ENCODE results near the gene PSMB4. TPM values are rescaled to one million over a fixed set of nuclear protein-coding genes. Genes with fewer than 3 reads are reported as not detected.

PSMB4 gene
- total RNA-seq, 1 donor from 2014 or later = 350 TPM

- FAIRE-seq = no peak
- Histone ChIP-seq H3K4me3 (ENCODE audit: low read depth, low read length) (no peak overlapping the region), H3K36me3 (ENCODE audit: control insufficient read depth, insufficient read depth, low read length) (peaks cover 20% of the 10 kb centered on the region), H3K27me3 (ENCODE audit: control insufficient read depth, insufficient read depth, low read length) (no peaks in the 10 kb centered on the region)
- no peak for DNase-seq (ENCODE audit: low read depth)
- TF ChIP-seq CTCF (IDR thresholded peaks at IDR 0.05; ENCODE audit: insufficient read depth, low read length, severe bottlenecking) = no peak
Measured at GRCh38 chr1:151406176-151406575, 6.8 kb downstream of the PSMB4 start.

GRCh38 chr1:151407304-151407703 is 7.9 kb downstream of the PSMB4 start:
- TF ChIP-seq CTCF (IDR thresholded peaks at IDR 0.05; ENCODE audit: insufficient read depth, low read length, severe bottlenecking) = no peak
- FAIRE-seq (no peak), DNase-seq (ENCODE audit: low read depth) (no peak)
- Histone ChIP-seq H3K36me3 (ENCODE audit: control insufficient read depth, insufficient read depth, low read length) (peaks cover 19% of the 10 kb centered on the region), H3K27me3 (ENCODE audit: control insufficient read depth, insufficient read depth, low read length) (no peaks in the 10 kb centered on the region), H3K4me3 (ENCODE audit: low read depth, low read length) (no peak overlapping the region)

GRCh38 chr1:151408891-151409290 is 9.5 kb downstream of the PSMB4 start:
- Histone ChIP-seq H3K27me3 (ENCODE audit: control insufficient read depth, insufficient read depth, low read length) (no peaks in the 10 kb centered on the region), H3K4me3 (ENCODE audit: low read depth, low read length) (no peak overlapping the region), H3K36me3 (ENCODE audit: control insufficient read depth, insufficient read depth, low read length) (peaks cover 18% of the 10 kb centered on the region)
- FAIRE-seq (no peak), DNase-seq (ENCODE audit: low read depth) (peak; percentile 39)
- no peak for TF ChIP-seq CTCF (IDR thresholded peaks at IDR 0.05; ENCODE audit: insufficient read depth, low read length, severe bottlenecking)

GRCh38 chr1:151411884-151412283 is 12.5 kb downstream of the PSMB4 start:
- DNase-seq (ENCODE audit: low read depth) (no peak), FAIRE-seq (no peak)
- H3K27me3 ChIP-seq (ENCODE audit: control insufficient read depth, insufficient read depth, low read length) = no peaks in the 10 kb centered on the region
- H3K36me3 ChIP-seq (ENCODE audit: control insufficient read depth, insufficient read depth, low read length) = peaks cover 17% of the 10 kb centered on the region
- H3K4me3 ChIP-seq (ENCODE audit: low read depth, low read length) = no peak overlapping the region
- no peak for TF ChIP-seq CTCF (IDR thresholded peaks at IDR 0.05; ENCODE audit: insufficient read depth, low read length, severe bottlenecking)

- peak; percentile 86 for DNase-seq (ENCODE audit: low read depth)
- no peaks in the 10 kb centered on the region for H3K27me3 ChIP-seq (ENCODE audit: control insufficient read depth, insufficient read depth, low read length)
- H3K4me3 ChIP-seq (ENCODE audit: low read depth, low read length) = no peak overlapping the region
- peaks cover 4% of the 10 kb centered on the region for H3K36me3 ChIP-seq (ENCODE audit: control insufficient read depth, insufficient read depth, low read length)
- TF ChIP-seq CTCF (IDR thresholded peaks at IDR 0.05; ENCODE audit: insufficient read depth, low read length, severe bottlenecking) = no peak
- FAIRE-seq = no peak
Measured at GRCh38 chr1:151416231-151416630, 16.9 kb downstream of the PSMB4 start.

- H3K36me3 ChIP-seq (ENCODE audit: control insufficient read depth, insufficient read depth, low read length) = peaks cover 5% of the 10 kb centered on the region
- no peak overlapping the region for H3K4me3 ChIP-seq (ENCODE audit: low read depth, low read length)
- H3K27me3 ChIP-seq (ENCODE audit: control insufficient read depth, insufficient read depth, low read length) = no peaks in the 10 kb centered on the region
- no peak for DNase-seq (ENCODE audit: low read depth)
- no peak for TF ChIP-seq CTCF (IDR thresholded peaks at IDR 0.05; ENCODE audit: insufficient read depth, low read length, severe bottlenecking)
- no peak for FAIRE-seq
Measured at GRCh38 chr1:151418081-151418480, 18.7 kb downstream of the PSMB4 start.

Data from bronchial epithelial cell (primary cell).